LNCaP clone FGC (cell line): ENCODE results near the gene ZBTB26.

Source experiments
- DNase-seq: peaks from one replicate; pipeline ENCODE4 v3.0.0-alpha.2; 2011; ENCODE audit warnings: low read depth
- H3K4me3 ChIP-seq: 2 replicates; pipeline ENCODE4 v1.5.1; 2011; ENCODE audit warnings: mild to moderate bottlenecking, low read depth, low read length, control low read depth
- TF ChIP-seq, protein P1 (sequence below): IDR thresholded peaks from 2 replicates; pipeline ENCODE4 v1.5.1; 2012; ENCODE audit warnings: mild to moderate bottlenecking; ENCODE audit not compliant: control insufficient read depth, insufficient read depth; ENCODE audit errors: extremely low read depth

The ZBTB26 gene, protein sequence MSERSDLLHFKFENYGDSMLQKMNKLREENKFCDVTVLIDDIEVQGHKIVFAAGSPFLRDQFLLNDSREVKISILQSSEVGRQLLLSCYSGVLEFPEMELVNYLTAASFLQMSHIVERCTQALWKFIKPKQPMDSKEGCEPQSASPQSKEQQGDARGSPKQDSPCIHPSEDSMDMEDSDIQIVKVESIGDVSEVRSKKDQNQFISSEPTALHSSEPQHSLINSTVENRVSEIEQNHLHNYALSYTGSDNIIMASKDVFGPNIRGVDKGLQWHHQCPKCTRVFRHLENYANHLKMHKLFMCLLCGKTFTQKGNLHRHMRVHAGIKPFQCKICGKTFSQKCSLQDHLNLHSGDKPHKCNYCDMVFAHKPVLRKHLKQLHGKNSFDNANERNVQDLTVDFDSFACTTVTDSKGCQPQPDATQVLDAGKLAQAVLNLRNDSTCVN

DNA sequence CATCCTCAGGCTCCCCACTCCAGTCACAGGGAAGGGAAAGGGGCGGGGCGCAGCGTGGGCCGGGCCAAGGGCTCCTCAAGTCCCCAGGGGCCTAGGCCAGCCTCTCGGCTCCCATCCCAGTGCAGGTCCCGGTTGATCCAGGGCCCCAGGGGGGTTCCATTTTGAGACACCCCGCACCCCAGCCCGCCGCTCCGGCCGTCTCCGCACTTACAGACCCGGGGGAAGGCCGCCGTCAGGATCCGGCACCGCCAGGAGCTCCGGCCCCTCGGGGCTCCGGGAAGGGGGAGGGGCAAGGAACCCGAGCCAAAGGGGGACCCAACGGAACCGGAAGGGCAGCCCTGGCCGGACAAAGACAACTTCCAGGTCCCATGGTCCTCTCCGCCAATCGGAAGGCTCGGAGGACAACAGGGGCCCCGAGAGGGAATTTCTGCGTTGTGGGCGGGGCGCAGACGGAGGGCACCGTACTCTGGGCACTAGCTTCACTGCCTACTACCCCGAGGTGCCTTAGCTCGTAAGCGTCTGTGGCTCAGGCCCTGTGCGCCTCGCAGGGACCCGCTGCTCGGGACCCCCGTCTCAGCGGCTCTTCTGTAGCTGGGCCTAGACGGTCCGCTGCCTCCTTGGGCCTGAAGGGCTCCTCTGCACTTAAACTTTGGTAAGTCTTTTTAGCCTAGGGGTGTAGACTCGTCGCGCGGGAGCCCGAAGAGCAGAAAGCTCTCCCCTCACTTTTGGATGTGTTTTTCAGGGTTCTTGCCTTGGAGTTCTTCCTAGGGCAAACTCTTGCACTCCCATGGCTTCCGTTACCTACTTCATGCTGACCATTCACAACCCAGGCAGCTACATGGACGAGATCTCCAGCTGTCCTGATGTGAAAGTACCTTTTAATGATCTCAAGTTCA lies at the start of gene ZBTB26:
ZBTB26 (minus strand) TSS at position 287 of the 896 bp plus-strand sequence. CDS start 11,578 bp downstream, outside the sequence.
- peak; percentile 80 for DNase-seq
- peak within 1 kb of the TSS; percentile 76 for H3K4me3 ChIP-seq
- TF ChIP-seq, protein P1, sequence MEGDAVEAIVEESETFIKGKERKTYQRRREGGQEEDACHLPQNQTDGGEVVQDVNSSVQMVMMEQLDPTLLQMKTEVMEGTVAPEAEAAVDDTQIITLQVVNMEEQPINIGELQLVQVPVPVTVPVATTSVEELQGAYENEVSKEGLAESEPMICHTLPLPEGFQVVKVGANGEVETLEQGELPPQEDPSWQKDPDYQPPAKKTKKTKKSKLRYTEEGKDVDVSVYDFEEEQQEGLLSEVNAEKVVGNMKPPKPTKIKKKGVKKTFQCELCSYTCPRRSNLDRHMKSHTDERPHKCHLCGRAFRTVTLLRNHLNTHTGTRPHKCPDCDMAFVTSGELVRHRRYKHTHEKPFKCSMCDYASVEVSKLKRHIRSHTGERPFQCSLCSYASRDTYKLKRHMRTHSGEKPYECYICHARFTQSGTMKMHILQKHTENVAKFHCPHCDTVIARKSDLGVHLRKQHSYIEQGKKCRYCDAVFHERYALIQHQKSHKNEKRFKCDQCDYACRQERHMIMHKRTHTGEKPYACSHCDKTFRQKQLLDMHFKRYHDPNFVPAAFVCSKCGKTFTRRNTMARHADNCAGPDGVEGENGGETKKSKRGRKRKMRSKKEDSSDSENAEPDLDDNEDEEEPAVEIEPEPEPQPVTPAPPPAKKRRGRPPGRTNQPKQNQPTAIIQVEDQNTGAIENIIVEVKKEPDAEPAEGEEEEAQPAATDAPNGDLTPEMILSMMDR, result no peak

DNA sequence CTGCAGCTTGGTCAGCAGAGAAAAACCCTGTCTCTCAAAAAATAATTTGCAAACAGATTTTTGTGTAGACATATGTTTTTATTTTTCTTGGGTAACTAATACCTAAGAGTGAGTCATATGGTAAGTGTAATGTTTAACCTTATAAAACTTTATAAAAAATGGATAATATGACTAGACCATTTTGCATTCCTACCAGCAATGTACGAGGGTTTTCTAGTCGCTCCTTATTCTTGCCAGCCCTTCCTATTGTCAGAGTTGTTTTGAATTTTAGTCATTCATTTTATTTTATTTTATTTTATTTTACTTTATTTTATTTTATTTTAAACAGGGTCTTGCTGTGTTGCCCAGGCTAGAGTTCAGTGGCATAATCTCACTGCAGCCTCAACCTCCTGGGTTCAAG lies 47.3 kb upstream of the ZBTB26 start:
- H3K4me3 ChIP-seq, result no peak overlapping the region
- TF ChIP-seq, protein P1, result no peak
- no peak for DNase-seq

DNA sequence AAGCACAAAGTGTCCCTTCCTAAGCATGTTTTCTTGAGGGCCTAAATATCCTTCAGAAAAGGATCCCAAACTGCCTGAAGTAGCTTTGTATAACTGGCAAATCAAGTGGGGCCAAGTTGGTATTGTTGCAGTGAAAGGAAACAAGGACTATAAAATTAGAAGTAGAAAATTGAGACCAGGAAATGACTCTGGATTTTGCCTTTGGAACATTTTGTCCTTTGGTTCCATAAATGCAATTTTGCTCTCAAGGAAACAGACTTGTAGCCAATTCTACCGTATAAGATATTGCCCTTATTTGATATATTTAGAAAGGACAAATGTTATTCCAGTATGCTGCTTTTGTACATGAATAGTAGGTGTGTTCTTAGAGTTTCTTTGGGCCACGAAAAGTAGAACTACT lies 43.9 kb upstream of the ZBTB26 start:
- no peak for DNase-seq
- TF ChIP-seq, protein P1, result no peak

DNA sequence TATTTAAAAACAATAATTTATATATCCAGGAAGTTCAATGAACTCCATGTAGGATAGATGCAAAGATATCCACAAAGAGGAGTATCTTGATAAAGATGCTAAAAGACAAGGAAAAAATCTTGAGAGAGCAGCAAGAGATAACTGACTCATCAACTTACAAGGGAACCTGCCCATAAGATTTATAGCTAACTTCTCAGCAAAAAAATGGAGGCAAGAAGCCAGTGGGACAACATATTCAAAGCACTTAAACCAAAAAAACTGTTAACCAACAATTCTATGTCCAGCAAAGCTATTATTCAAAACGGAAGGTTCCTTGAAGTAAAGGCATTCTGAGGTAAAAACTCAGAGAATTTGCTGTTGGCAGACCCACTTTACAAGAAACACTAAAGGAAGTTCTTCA lies 29.8 kb upstream of the ZBTB26 start:
- no peak overlapping the region for H3K4me3 ChIP-seq
- TF ChIP-seq, protein P1, result no peak
- DNase-seq, result no peak

More for the DNA sequence above, 43.9 kb upstream of the ZBTB26 start:
- H3K4me3 ChIP-seq, result no peak overlapping the region

DNA sequence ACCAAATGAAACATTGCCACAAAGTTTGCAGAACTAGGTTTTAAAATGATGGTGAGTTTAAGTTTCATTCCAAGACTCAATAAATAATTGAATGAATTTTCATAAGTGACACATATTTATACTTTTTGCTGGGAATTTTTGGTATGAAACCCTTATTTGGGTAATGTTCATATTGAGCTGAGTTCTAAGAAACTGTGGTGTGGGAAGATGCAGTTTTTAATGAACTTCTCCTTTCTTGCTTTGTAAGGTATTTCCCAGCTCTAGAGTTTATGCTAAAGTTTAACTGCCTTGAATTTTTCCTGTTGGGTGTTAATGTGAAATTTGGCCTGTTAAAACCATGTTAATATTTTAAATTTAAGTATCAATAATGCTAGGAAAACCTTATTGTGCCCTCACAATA lies 24.6 kb upstream of the ZBTB26 start:
- TF ChIP-seq, protein P1, result no peak
- DNase-seq, result no peak
- H3K4me3 ChIP-seq, result no peak overlapping the region

DNA sequence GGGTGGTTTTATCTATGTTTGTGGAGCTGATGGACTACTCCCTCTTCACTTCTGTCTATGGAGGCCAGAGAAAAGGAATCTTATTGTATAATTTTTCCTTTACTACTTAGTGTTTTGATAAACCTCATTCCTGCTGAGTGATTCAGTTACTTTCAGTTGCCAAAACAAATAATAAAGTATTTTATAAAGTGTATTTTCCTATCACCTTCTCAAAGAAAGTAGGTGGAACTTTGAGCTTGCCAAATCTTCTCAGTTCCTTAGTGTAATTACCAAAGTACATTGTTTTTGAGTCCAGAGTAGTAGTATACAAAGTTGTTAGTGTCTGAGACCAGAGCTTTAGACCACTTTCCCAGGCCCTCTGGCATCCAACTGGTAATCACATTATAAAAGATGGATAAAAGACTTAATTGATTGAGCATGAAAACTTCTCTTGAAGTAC lies 23.0 kb upstream of the ZBTB26 start:
- DNase-seq, result peak; percentile 59
- TF ChIP-seq, protein P1, result no peak
- H3K4me3 ChIP-seq, result peak overlapping the region; percentile 12; the same call in 1 of the 2 replicates
